Testis (tissue), 2 donors: ENCODE data around the gene CCSER1.
"Not testable (repeated sequence)": the region's sequence is repeated elsewhere in the genome, so short reads cannot be mapped to it uniquely, and the experiment has no call there.

Source experiments
- POLR2A ChIP-seq: fragments of 450-650 bp; IDR thresholded peaks from one replicate; pipeline ENCODE4 v1.6.1; 2017; ENCODE audit warnings: antibody characterized with exemption, mild to moderate bottlenecking, moderate library complexity
- TF ChIP-seq, protein P1 (sequence below), 3 experiments: fragments of 450-650 bp in 2 of 3; fragments of 200-600 bp in 1 of 3; sonication (generic) in 1 of 3; IDR thresholded peaks; one replicate each; pipeline ENCODE4 v1.5.1; 2016 to 2019; ENCODE audit warnings: antibody characterized with exemption in 3 of 3, mild to moderate bottlenecking in 2 of 3, moderate library complexity in 1 of 3

DNA sequence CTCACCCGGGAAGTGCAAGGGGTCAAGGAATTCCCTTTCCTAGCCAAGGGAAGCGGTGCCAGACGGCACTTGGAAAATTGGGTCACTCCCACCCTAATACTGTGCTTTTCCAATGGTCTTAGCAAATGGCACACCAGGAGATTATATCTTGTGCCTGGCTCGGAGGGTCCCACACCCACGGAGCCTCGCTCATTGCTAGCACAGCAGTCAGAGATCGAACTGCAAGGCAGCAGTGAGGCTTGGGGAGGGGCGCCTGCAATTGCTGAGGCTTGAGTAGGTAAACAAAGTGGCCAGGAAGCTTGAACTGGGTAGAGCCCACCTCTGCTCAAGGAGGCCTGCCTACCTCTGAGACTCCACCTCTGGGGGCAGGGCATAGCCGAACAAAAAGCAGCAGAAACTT lies 1335.4 kb downstream of the CCSER1 start:
- TF ChIP-seq POLR2A = not testable (repeated sequence)
- TF ChIP-seq, protein P1, sequence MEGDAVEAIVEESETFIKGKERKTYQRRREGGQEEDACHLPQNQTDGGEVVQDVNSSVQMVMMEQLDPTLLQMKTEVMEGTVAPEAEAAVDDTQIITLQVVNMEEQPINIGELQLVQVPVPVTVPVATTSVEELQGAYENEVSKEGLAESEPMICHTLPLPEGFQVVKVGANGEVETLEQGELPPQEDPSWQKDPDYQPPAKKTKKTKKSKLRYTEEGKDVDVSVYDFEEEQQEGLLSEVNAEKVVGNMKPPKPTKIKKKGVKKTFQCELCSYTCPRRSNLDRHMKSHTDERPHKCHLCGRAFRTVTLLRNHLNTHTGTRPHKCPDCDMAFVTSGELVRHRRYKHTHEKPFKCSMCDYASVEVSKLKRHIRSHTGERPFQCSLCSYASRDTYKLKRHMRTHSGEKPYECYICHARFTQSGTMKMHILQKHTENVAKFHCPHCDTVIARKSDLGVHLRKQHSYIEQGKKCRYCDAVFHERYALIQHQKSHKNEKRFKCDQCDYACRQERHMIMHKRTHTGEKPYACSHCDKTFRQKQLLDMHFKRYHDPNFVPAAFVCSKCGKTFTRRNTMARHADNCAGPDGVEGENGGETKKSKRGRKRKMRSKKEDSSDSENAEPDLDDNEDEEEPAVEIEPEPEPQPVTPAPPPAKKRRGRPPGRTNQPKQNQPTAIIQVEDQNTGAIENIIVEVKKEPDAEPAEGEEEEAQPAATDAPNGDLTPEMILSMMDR (IDR thresholded peaks at IDR 0.05) = not testable (repeated sequence)
